Panc1 (cell line): ENCODE results near the gene C15orf39. TPM values are rescaled to one million over a fixed set of nuclear protein-coding genes. Genes with fewer than 3 reads are reported as not detected.

Experiments
- ATAC-seq: fragments of 200-7000 bp; cut with Tn5 transposase; 2 replicates; pipeline ENCODE4 v1.9.1; 2020; ENCODE audit warnings: mild to moderate bottlenecking, moderate library complexity
- BruUV-seq: library from RNA; stranded (reverse); fragments of 400-500 nt; replicated peaks from 2 replicates; lab custom pipeline; 2021; lab: Mats Ljungman, UMichigan
- CTCF ChIA-PET: fragments of 300-600 bp; sonication (Branson Sonifier 250); formaldehyde crosslinking; loops from one replicate; lab custom pipeline; 2022; ENCODE audit warnings: antibody characterized with exemption; lab: Charles Lee
- POLR2A ChIA-PET: fragments of 300-600 bp; sonication (Branson Sonifier 250); formaldehyde crosslinking; loops from one replicate; lab custom pipeline; 2022; ENCODE audit warnings: antibody characterized with exemption; lab: Charles Lee
- DNase-seq: peaks from one replicate; pipeline ENCODE4 v3.0.0-alpha.2; 2010; ENCODE audit warnings: low read depth, low spot score
- H3K27ac ChIP-seq: 2 replicates; pipeline ENCODE4 v1.5.1; 2011; ENCODE audit warnings: mild to moderate bottlenecking, low read length, inconsistent platforms
- H3K27me3 ChIP-seq: fragments of 200-500 bp; sonication (Bioruptor generic); 2 replicates; pipeline ENCODE4 v1.6.0; 2014; ENCODE audit warnings: low read length, inconsistent platforms; ENCODE audit not compliant: control insufficient read depth, insufficient read depth
- H3K36me3 ChIP-seq: fragments of 200-500 bp; sonication (Bioruptor generic); 2 replicates; pipeline ENCODE4 v1.5.1; 2014; ENCODE audit warnings: inconsistent platforms, mild to moderate bottlenecking, low read length, moderate library complexity; ENCODE audit not compliant: control insufficient read depth, insufficient read depth
- H3K4me1 ChIP-seq: 2 replicates; pipeline ENCODE4 v1.5.1; 2011; ENCODE audit warnings: inconsistent platforms, mild to moderate bottlenecking, low read length, moderate library complexity; ENCODE audit not compliant: control insufficient read depth, insufficient read depth
- H3K4me3 ChIP-seq, 2 experiments: 2 replicates each; pipeline ENCODE4 v1.5.1; 2011 to 2012; ENCODE audit warnings: low read depth in 2 of 2, low read length in 2 of 2, mild to moderate bottlenecking in 2 of 2, inconsistent platforms in 1 of 2, moderate library complexity in 1 of 2
- H3K9me3 ChIP-seq: fragments of 200-500 bp; sonication (Bioruptor generic); 2 replicates; pipeline ENCODE4 v1.5.1; 2014; ENCODE audit warnings: low read depth, mild to moderate bottlenecking, inconsistent platforms, low read length, moderate library complexity; ENCODE audit not compliant: control insufficient read depth, insufficient read depth
- CTCF ChIP-seq: fragments of 450-650 bp; IDR thresholded peaks from 2 replicates; pipeline ENCODE4 v1.5.1; 2017; ENCODE audit warnings: mild to moderate bottlenecking
- POLR2AphosphoS5 ChIP-seq: IDR thresholded peaks from 2 replicates; pipeline ENCODE4 v1.6.1; 2012; ENCODE audit warnings: mild to moderate bottlenecking, low read depth, low read length, moderate library complexity
- SIN3A ChIP-seq: IDR thresholded peaks from 2 replicates; pipeline ENCODE4 v1.6.1; 2012; ENCODE audit warnings: low read depth, mild to moderate bottlenecking, low read length, moderate library complexity, borderline replicate concordance; ENCODE audit not compliant: insufficient read depth
- TCF7L2 ChIP-seq: IDR thresholded peaks from 2 replicates; pipeline ENCODE4 v1.6.1; 2011; ENCODE audit warnings: mild to moderate bottlenecking, low read depth, low read length, inconsistent platforms
- in situ Hi-C: cut with HindIII; loops from 2 replicates; pipeline ENCODE4 v1.10.0; 2016; ENCODE audit warnings: low sequenced_read_pairs, low pct_unique_long_range_greater_than_20kb
- intact Hi-C: fragments of 100-400 bp; cut with micrococcal nuclease; formaldehyde crosslinking; loops from one replicate; pipeline ENCODE4 v1.10.0; 2022; ENCODE audit not compliant: unreplicated experiment
- total RNA-seq: library from RNA; stranded (reverse); gene quantifications from one replicate; pipeline ENCODE4 v1.2.1, GENCODE V29; 2021; ENCODE audit not compliant: unreplicated experiment
- TF ChIP-seq, protein P1 (sequence below), 2 experiments: IDR thresholded peaks; 2 replicates each; pipeline ENCODE4 v1.6.1; 2011 to 2012; ENCODE audit warnings: low read depth in 2 of 2, control low read depth in 1 of 2, low read length in 1 of 2, mild to moderate bottlenecking in 1 of 2, moderate library complexity in 1 of 2; ENCODE audit not compliant: insufficient read depth in 1 of 2

The C15orf39 gene
- total RNA-seq, 1 experiment from 2014 or later, result 17.6 TPM

GRCh38 chr15:75235051-75235673 is 33.5 kb downstream of the C15orf39 start:
- H3K36me3 ChIP-seq, result no peaks in the 10 kb centered on the region
- ATAC-seq (no peak), DNase-seq (no peak)
- no TSS peak for BruUV-seq
- H3K4me1 ChIP-seq, result no peaks in the 10 kb centered on the region
- ChIA-PET CTCF (no interaction called here), POLR2A (no interaction called here)
- no peak overlapping the region for H3K27ac ChIP-seq
- intact Hi-C loops, result no loop called here
- no peaks in the 10 kb centered on the region for H3K9me3 ChIP-seq
- in situ Hi-C loops, result no loop called here
- H3K27me3 ChIP-seq, result no peaks in the 10 kb centered on the region
- H3K4me3 ChIP-seq, result no peak overlapping the region
- no peak for TF ChIP-seq POLR2AphosphoS5
- TF ChIP-seq CTCF, result no peak
- TF ChIP-seq, protein P1, sequence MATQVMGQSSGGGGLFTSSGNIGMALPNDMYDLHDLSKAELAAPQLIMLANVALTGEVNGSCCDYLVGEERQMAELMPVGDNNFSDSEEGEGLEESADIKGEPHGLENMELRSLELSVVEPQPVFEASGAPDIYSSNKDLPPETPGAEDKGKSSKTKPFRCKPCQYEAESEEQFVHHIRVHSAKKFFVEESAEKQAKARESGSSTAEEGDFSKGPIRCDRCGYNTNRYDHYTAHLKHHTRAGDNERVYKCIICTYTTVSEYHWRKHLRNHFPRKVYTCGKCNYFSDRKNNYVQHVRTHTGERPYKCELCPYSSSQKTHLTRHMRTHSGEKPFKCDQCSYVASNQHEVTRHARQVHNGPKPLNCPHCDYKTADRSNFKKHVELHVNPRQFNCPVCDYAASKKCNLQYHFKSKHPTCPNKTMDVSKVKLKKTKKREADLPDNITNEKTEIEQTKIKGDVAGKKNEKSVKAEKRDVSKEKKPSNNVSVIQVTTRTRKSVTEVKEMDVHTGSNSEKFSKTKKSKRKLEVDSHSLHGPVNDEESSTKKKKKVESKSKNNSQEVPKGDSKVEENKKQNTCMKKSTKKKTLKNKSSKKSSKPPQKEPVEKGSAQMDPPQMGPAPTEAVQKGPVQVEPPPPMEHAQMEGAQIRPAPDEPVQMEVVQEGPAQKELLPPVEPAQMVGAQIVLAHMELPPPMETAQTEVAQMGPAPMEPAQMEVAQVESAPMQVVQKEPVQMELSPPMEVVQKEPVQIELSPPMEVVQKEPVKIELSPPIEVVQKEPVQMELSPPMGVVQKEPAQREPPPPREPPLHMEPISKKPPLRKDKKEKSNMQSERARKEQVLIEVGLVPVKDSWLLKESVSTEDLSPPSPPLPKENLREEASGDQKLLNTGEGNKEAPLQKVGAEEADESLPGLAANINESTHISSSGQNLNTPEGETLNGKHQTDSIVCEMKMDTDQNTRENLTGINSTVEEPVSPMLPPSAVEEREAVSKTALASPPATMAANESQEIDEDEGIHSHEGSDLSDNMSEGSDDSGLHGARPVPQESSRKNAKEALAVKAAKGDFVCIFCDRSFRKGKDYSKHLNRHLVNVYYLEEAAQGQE (IDR thresholded peaks at IDR 0.05; ENCODE audit: insufficient read depth in 1 of 2, low read depth in 2 of 2, low read length in 1 of 2), result no peak
- TF ChIP-seq TCF7L2, result no peak
- no peak for TF ChIP-seq SIN3A

DNA sequence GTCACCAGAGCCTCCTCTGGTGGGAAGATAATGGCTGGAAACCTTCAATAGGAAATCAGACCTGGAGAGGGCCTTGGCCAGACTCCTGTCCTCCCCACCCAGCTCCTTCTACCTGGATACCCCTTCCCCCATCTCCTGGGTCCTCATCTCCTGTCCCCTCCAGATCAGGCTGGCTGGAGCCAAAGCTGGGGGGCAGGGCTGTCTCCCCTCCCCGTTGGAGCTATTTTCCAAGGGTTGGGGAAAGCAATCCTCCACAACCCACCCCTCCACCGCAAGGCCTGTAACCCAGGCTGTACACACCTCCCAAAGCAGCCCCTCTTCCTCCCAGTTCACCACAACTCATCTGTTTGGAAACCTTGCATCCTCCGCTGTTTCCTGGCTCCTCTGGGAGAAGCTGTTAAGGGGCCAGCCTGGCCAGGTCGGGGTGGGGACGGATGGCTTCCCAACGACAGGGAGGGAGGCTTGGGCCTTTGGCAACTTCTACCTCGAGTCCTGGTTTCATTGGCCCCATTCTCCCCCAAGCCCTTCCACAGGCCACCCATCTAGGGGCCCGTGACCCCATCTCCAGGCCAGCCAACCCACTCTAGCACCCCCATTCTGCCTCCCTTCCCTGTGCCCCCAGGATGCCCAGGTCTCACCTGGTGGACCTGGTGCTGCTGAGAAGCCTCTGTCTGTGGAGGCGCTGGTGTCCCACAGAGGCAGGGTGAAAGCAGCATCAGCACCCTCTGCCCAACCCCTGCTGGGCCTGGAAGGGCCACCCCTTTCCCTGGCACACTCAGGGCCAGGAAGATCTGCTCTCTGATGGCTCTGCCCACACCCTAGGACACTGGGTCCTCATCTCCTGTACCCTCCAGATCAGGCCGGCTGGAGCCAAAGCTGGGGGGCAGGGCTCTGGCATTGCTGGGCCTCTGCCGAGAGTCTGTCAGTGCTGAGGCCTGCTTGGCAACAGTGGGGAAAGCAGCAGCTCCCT is 34.4 kb downstream of the C15orf39 start:
- no peaks in the 10 kb centered on the region for H3K4me1 ChIP-seq
- DNase-seq, result no peak
- H3K27ac ChIP-seq, result no peak overlapping the region
- no peaks in the 10 kb centered on the region for H3K27me3 ChIP-seq
- POLR2A ChIA-PET, result no interaction called here
- intact Hi-C loops, result no loop called here
- no peaks in the 10 kb centered on the region for H3K36me3 ChIP-seq
- H3K4me3 ChIP-seq, result no peak overlapping the region
- in situ Hi-C loops, result no loop called here
- TF ChIP-seq SIN3A (no peak), TCF7L2 (no peak), CTCF (no peak)
- CTCF ChIA-PET, result no interaction called here
- no peaks in the 10 kb centered on the region for H3K9me3 ChIP-seq
- ATAC-seq, result no peak
- no TSS peak for BruUV-seq
